Measurements from ENCODE around the gene DBNL. TPM values are rescaled to one million over a fixed set of nuclear protein-coding genes. Genes with fewer than 3 reads are reported as not detected.

Gene DBNL
- total RNA-seq, 2 donors from 2014 or later, result 81.4 to 106 TPM

DNA sequence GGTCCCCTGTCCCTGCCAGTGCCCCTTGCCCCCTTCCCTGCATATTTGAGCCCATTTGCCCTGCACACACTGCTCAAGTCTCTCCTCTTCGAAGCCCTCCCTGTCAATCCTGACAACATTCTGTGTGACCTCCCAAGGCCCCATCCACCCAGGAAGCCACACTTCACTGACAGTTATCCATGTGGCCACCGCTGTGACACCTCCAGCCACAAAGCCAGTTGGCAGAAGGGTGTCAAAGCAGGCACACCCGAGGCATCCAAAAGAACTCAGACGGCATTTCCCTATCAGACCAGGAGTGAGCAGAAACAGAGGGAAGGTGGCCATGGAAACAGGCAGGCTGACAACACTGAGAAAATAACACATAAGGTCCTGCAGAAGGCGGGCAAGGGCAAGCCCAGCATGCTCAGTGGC, 33.2 kb downstream of the DBNL start:
- Histone ChIP-seq H3K27ac (no peak overlapping the region), H3K27me3 (no peaks in the 10 kb centered on the region), H3K9ac (ENCODE audit: low read depth in 2 of 2, low read length in 2 of 2) (no peak overlapping the region), H3K4me3 (no peak overlapping the region), H3K9me3 (no peaks in the 10 kb centered on the region), H3K36me3 (peaks cover 25% of the 10 kb centered on the region), H3K4me1 (peaks cover 24% of the 10 kb centered on the region)
- no peak for DNase-seq
- intact Hi-C loops (cut with DNase I), result no loop called here
- TF ChIP-seq, protein P1, sequence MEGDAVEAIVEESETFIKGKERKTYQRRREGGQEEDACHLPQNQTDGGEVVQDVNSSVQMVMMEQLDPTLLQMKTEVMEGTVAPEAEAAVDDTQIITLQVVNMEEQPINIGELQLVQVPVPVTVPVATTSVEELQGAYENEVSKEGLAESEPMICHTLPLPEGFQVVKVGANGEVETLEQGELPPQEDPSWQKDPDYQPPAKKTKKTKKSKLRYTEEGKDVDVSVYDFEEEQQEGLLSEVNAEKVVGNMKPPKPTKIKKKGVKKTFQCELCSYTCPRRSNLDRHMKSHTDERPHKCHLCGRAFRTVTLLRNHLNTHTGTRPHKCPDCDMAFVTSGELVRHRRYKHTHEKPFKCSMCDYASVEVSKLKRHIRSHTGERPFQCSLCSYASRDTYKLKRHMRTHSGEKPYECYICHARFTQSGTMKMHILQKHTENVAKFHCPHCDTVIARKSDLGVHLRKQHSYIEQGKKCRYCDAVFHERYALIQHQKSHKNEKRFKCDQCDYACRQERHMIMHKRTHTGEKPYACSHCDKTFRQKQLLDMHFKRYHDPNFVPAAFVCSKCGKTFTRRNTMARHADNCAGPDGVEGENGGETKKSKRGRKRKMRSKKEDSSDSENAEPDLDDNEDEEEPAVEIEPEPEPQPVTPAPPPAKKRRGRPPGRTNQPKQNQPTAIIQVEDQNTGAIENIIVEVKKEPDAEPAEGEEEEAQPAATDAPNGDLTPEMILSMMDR (IDR thresholded peaks at IDR 0.05), result no peak

DNA sequence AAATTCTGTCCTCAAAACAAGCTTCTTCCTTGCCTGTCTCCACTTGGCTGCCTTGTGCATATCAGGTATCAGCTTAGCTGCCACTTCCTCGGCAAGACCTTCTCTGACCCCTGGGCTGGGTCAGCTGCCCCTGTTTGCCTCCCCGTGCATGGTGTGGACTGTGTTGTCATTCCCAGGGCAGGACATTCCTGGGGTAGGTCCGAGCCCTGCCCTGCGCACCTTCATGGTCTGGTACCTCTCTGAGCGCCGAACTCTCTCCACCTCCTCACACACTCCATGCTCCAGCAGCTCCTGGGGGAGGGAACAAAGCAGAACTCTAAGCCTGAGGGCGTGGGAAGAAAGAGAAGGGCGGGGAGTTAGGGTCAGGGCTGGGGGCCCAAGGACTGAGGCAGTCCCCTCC, 34.0 kb downstream of the DBNL start:
- DNase-seq, result no peak
- no peaks in the 10 kb centered on the region for H3K27me3 ChIP-seq
- TF ChIP-seq, protein P1 (IDR thresholded peaks at IDR 0.05), result no peak
- H3K36me3 ChIP-seq, result peaks cover 25% of the 10 kb centered on the region
- H3K9me3 ChIP-seq, result no peaks in the 10 kb centered on the region
- intact Hi-C loops (cut with DNase I), result no loop called here
- no peak overlapping the region for H3K4me3 ChIP-seq
- no peak overlapping the region for H3K9ac ChIP-seq (ENCODE audit: low read depth in 2 of 2, low read length in 2 of 2)
- no peak overlapping the region for H3K27ac ChIP-seq
- H3K4me1 ChIP-seq, result peaks cover 16% of the 10 kb centered on the region

DNA sequence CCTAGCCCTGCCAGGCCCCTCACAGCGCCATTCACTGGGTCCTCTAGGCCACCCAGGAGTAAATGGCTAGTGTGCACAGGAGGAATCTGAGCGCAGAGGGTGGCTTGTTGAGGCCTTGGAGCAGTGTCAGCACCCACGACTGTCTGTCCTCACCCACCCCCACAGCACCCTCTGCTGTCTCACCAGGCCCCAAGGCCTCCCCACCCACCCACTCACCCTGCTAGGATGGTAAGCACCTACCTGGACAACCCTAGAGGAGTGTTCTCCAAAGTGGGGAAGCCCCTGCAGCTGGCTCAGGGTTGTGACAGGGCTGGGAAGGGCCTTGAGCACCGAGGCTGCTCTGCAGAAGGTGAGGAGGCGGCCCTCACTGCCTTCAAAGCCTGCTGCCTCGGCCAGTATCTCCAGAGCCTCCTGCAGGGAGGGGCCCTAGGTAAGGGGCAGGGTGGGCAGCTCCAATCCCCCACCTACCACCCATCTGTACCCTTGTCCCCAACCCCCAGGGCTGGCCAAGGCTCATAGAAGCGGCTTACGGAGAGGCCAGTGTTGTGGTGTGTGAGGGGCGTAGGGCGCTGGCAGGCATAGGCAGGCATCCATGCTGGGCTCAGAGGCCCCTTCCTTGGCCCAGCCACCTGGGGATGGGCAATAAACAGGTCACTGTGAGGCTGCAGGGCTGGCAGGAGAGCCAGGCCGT, 35.0 kb downstream of the DBNL start:
- Histone ChIP-seq H3K9me3 (no peaks in the 10 kb centered on the region), H3K4me3 (no peak overlapping the region), H3K36me3 (peaks cover 25% of the 10 kb centered on the region), H3K4me1 (peaks cover 7% of the 10 kb centered on the region), H3K27ac (no peak overlapping the region), H3K27me3 (no peaks in the 10 kb centered on the region), H3K9ac (ENCODE audit: low read depth in 2 of 2, low read length in 2 of 2) (no peak overlapping the region)
- no peak for DNase-seq
- TF ChIP-seq, protein P1 (IDR thresholded peaks at IDR 0.05), result no peak
- intact Hi-C loops (cut with DNase I), result loop anchor here (5.0 kb wide), 1 partner anchor 43 kb away; the partner anchor contains the start of gene POLD2

DNA sequence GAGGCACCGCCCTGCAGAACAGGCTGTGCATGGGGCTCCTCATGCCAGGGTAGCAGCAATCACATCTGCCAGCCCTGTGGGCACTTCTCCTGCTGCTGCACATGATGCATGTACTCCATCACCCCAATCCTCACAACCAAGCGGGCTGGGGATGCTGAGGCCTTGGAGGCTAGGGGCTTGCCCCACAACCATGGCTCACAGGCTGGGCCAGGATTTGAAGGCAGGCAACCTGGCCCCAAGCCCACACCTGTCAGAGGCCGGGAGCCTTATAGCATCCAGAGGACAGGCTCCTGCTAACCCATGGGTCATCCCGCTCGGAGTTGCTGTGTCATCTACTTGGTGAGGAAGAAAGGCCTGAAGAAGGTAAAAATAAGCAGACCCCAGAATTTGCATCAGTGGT, 35.6 kb downstream of the DBNL start:
- intact Hi-C loops (cut with DNase I), result loop anchor here (5.0 kb wide), 1 partner anchor 42 kb away; the partner anchor contains the start of gene POLD2
- H3K27me3 ChIP-seq, result no peaks in the 10 kb centered on the region
- no peak for DNase-seq
- H3K4me3 ChIP-seq, result no peak overlapping the region
- no peak overlapping the region for H3K27ac ChIP-seq
- H3K36me3 ChIP-seq, result peaks cover 25% of the 10 kb centered on the region
- no peaks in the 10 kb centered on the region for H3K9me3 ChIP-seq
- no peak overlapping the region for H3K9ac ChIP-seq (ENCODE audit: low read depth in 2 of 2, low read length in 2 of 2)
- TF ChIP-seq, protein P1 (IDR thresholded peaks at IDR 0.05), result no peak
- H3K4me1 ChIP-seq, result peaks cover 7% of the 10 kb centered on the region

DNA sequence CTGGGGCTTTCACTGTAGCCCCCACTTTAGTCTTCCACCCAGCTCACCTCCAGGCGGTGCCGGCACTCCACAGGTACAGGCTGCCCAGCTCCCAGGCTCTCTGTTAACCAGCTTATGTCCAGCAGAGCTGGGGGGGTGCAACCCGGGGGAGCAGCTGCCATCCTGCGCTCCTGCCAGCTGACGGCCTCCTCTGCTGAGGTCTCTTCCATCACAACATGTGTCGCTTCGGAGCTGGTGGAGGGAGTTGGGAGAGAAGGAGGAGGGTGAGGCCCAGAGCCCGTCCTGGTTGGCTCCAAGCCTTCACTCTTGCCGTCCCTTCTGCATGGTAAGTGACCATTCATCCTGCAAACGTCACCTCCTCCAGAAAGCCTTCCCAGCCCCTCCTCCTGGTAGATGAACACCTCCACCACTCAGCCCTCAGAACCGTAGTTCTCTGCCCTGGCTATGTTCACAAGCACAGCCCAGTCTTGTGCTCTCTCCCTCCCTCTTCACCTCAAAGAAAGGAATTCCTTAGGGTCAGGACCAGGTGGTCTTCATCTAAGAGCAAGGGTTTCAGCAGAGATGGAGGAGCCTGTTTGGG, 36.3 kb downstream of the DBNL start:
- no peak overlapping the region for H3K4me3 ChIP-seq
- DNase-seq, result no peak
- peak overlapping the region; percentile 99 for H3K27ac ChIP-seq
- peaks cover 25% of the 10 kb centered on the region for H3K36me3 ChIP-seq
- TF ChIP-seq, protein P1 (IDR thresholded peaks at IDR 0.05), result no peak
- intact Hi-C loops (cut with DNase I), result loop anchor here (5.0 kb wide), 1 partner anchor 42 kb away; the partner anchor contains the start of gene POLD2
- H3K4me1 ChIP-seq, result peaks cover 7% of the 10 kb centered on the region
- no peaks in the 10 kb centered on the region for H3K9me3 ChIP-seq
- H3K9ac ChIP-seq (ENCODE audit: low read depth in 2 of 2, low read length in 2 of 2), result no peak overlapping the region
- no peaks in the 10 kb centered on the region for H3K27me3 ChIP-seq
